HCT116 (cell line): ENCODE results near the gene CIZ1. TPM values are rescaled to one million over a fixed set of nuclear protein-coding genes. Genes with fewer than 3 reads are reported as not detected.

Experiments used
- ATAC-seq: fragments of 200-7000 bp; cut with Tn5 transposase; 2 replicates; pipeline ENCODE4 v1.9.1; 2020; ENCODE audit warnings: mild to moderate bottlenecking, moderate library complexity
- BruUV-seq: library from RNA; stranded (reverse); fragments of 400-500 nt; replicated peaks from 2 replicates; lab custom pipeline; 2021; lab: Mats Ljungman, UMichigan
- CTCF ChIA-PET: fragments of 300-600 bp; sonication (Branson Sonifier 250); formaldehyde crosslinking; loops from one replicate; lab custom pipeline; 2021; ENCODE audit warnings: antibody characterized with exemption; lab: Charles Lee
- POLR2A ChIA-PET: fragments of 300-600, 350-600 bp; sonication (Branson Sonifier 250); formaldehyde crosslinking; loops from one replicate; lab custom pipeline; 2021; ENCODE audit warnings: antibody characterized with exemption; lab: Charles Lee
- RAD21 ChIA-PET, 2 experiments: fragments of 300-600 bp; sonication (Branson Sonifier 250); formaldehyde crosslinking; loops; one replicate each; lab custom pipeline; 2023; ENCODE audit warnings: low total read pairs in 2 of 2; ENCODE audit not compliant: uncharacterized antibody in 2 of 2, unreplicated experiment in 2 of 2, low non-redundant PET in 1 of 2; lab: Charles Lee
- DNase-seq: peaks from one replicate; pipeline ENCODE4 v3.0.0-alpha.2; 2010; ENCODE audit warnings: low read depth, low spot score
- H2AFZ ChIP-seq: fragments of 200-600 bp; shearing (Covaris generic), sonication (generic); 2 replicates; pipeline ENCODE4 v1.6.1; 2017; ENCODE audit warnings: low read depth, mixed run types, mixed read lengths, antibody characterized with exemption, low read length; ENCODE audit not compliant: poor library complexity, severe bottlenecking
- H3K27ac ChIP-seq: 2 replicates; pipeline ENCODE4 v1.5.1; 2012; ENCODE audit warnings: low read depth, low read length
- H3K27me3 ChIP-seq: fragments of 200-600 bp; sonication (generic); 2 replicates; pipeline ENCODE4 v1.6.1; 2016; ENCODE audit warnings: mixed run types, low read length, mixed read lengths; ENCODE audit not compliant: insufficient read depth
- H3K36me3 ChIP-seq, 2 experiments: fragments of 200-500 bp in 1 of 2; fragments of 200-600 bp in 1 of 2; sonication (Bioruptor generic) in 1 of 2; sonication (generic) in 1 of 2; 2 replicates each; pipeline versions ENCODE4 v1.5.1 to v1.6.1; 2014 to 2016; ENCODE audit warnings: low read length in 2 of 2, inconsistent platforms in 1 of 2, mixed read lengths in 1 of 2, mixed run types in 1 of 2; ENCODE audit not compliant: insufficient read depth in 2 of 2, control insufficient read depth in 1 of 2
- H3K4me1 ChIP-seq, 2 experiments: fragments of 200-600 bp in 1 of 2; sonication (generic) in 1 of 2; 2 replicates each; pipeline versions ENCODE4 v1.5.1 to v1.6.1; 2012 to 2017; ENCODE audit warnings: low read length in 2 of 2, inconsistent platforms in 1 of 2, mild to moderate bottlenecking in 1 of 2, mixed read lengths in 1 of 2, mixed run types in 1 of 2, moderate library complexity in 1 of 2; ENCODE audit not compliant: insufficient read depth in 2 of 2, control insufficient read depth in 1 of 2
- H3K4me2 ChIP-seq: fragments of 200-600 bp; sonication (generic); 2 replicates; pipeline ENCODE4 v1.6.1; 2017; ENCODE audit warnings: mixed run types, low read length, mixed read lengths
- H3K4me3 ChIP-seq, 2 experiments: fragments of 200-600 bp in 1 of 2; sonication (generic) in 1 of 2; replicated peaks in 1 of 2; 2 replicates each; pipeline ENCODE4 v1.5.1; 2011 to 2016; ENCODE audit warnings: low read length in 2 of 2, control low read depth in 1 of 2, low read depth in 1 of 2, mild to moderate bottlenecking in 1 of 2, mixed read lengths in 1 of 2, mixed run types in 1 of 2
- H3K79me2 ChIP-seq: fragments of 200-600 bp; sonication (generic); 2 replicates; pipeline ENCODE4 v1.6.1; 2017; ENCODE audit warnings: mild to moderate bottlenecking, mixed run types, low read length, moderate library complexity, mixed read lengths; ENCODE audit not compliant: insufficient read depth
- H3K9ac ChIP-seq: fragments of 200-600 bp; sonication (generic); 2 replicates; pipeline ENCODE4 v1.6.1; 2016; ENCODE audit warnings: low read length, mixed read lengths
- H3K9me2 ChIP-seq: fragments of 200-600 bp; sonication (generic), shearing (Covaris generic); 2 replicates; pipeline ENCODE4 v1.6.1; 2017; ENCODE audit warnings: mixed run types, mild to moderate bottlenecking, moderate library complexity; ENCODE audit not compliant: insufficient read depth
- H3K9me3 ChIP-seq, 2 experiments: fragments of 200-500 bp in 1 of 2; fragments of 200-600 bp in 1 of 2; sonication (Bioruptor generic) in 1 of 2; sonication (generic) in 1 of 2; 2 replicates each; pipeline ENCODE4 v1.6.1; 2014 to 2017; ENCODE audit warnings: low read length in 2 of 2, mixed read lengths in 2 of 2, inconsistent platforms in 1 of 2, low read depth in 1 of 2, mild to moderate bottlenecking in 1 of 2, mixed run types in 1 of 2, moderate library complexity in 1 of 2; ENCODE audit not compliant: control insufficient read depth in 1 of 2, insufficient read depth in 1 of 2
- H4K20me1 ChIP-seq: fragments of 200-600 bp; sonication (generic), shearing (Covaris generic); 2 replicates; pipeline ENCODE4 v1.6.1; 2017; ENCODE audit warnings: mixed run types, mild to moderate bottlenecking, moderate library complexity; ENCODE audit not compliant: insufficient read depth
- ELF1 ChIP-seq: IDR thresholded peaks from 2 replicates; pipeline ENCODE4 v1.6.1; 2012; ENCODE audit warnings: low read depth, borderline replicate concordance
- EZH2 ChIP-seq: fragments of 200-600 bp; sonication (generic); IDR thresholded peaks from 2 replicates; pipeline ENCODE4 v1.6.1; 2017; ENCODE audit warnings: antibody characterized with exemption, mixed run types
- JUND ChIP-seq: IDR thresholded peaks from 2 replicates; pipeline ENCODE4 v1.6.1; 2012
- RAD21 ChIP-seq: IDR thresholded peaks from 2 replicates; pipeline ENCODE4 v1.6.1; 2012; ENCODE audit warnings: low read depth, mild to moderate bottlenecking
- SP1 ChIP-seq: IDR thresholded peaks from 2 replicates; pipeline ENCODE4 v1.6.1; 2012; ENCODE audit warnings: low read depth
- YY1 ChIP-seq: IDR thresholded peaks from 2 replicates; pipeline ENCODE4 v1.6.1; 2011; ENCODE audit warnings: low read length, low read depth, moderate library complexity, mild to moderate bottlenecking; ENCODE audit not compliant: insufficient replicate concordance; ENCODE audit errors: extremely low read depth
- intact Hi-C: fragments of 100-400 bp; cut with micrococcal nuclease; formaldehyde crosslinking; loops from 2 replicates; pipeline ENCODE4 v1.10.0; 2022
- total RNA-seq: library from RNA; stranded (reverse); gene quantifications from one replicate; pipeline ENCODE4 v1.2.1, GENCODE V29; 2021; ENCODE audit not compliant: unreplicated experiment
- TF ChIP-seq, protein P1 (sequence below): IDR thresholded peaks from 2 replicates; pipeline ENCODE4 v1.6.1; 2012; ENCODE audit warnings: low read depth
- TF ChIP-seq, protein P2 (sequence below): IDR thresholded peaks from 2 replicates; pipeline ENCODE4 v1.6.1; 2011; ENCODE audit warnings: mild to moderate bottlenecking, low read length, moderate library complexity; ENCODE audit not compliant: insufficient replicate concordance; ENCODE audit errors: extremely low read depth

Gene CIZ1
- total RNA-seq, 1 experiment from 2014 or later, result 144 TPM

DNA sequence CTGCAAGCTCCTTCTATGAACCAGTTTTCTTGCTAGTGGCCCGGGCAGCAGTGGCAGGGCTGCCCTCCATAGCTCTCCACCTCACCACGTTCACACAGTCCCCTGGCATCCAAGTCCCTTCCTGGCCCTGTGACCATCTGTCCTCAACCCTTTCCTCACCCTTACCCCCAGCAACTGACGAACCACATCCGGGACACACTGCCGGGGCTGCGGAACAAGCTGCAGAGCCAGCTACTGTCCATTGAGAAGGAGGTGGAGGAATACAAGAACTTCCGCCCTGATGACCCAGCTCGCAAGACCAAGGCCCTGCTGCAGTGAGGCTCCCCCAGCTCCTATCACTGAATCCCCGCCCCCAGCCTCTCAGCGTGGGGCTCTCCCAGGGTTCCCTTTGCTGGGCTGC is 30.7 kb upstream of the CIZ1 start (continued):
- TF ChIP-seq, protein P1, sequence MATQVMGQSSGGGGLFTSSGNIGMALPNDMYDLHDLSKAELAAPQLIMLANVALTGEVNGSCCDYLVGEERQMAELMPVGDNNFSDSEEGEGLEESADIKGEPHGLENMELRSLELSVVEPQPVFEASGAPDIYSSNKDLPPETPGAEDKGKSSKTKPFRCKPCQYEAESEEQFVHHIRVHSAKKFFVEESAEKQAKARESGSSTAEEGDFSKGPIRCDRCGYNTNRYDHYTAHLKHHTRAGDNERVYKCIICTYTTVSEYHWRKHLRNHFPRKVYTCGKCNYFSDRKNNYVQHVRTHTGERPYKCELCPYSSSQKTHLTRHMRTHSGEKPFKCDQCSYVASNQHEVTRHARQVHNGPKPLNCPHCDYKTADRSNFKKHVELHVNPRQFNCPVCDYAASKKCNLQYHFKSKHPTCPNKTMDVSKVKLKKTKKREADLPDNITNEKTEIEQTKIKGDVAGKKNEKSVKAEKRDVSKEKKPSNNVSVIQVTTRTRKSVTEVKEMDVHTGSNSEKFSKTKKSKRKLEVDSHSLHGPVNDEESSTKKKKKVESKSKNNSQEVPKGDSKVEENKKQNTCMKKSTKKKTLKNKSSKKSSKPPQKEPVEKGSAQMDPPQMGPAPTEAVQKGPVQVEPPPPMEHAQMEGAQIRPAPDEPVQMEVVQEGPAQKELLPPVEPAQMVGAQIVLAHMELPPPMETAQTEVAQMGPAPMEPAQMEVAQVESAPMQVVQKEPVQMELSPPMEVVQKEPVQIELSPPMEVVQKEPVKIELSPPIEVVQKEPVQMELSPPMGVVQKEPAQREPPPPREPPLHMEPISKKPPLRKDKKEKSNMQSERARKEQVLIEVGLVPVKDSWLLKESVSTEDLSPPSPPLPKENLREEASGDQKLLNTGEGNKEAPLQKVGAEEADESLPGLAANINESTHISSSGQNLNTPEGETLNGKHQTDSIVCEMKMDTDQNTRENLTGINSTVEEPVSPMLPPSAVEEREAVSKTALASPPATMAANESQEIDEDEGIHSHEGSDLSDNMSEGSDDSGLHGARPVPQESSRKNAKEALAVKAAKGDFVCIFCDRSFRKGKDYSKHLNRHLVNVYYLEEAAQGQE, result no peak
- TF ChIP-seq YY1 (no peak), SP1 (no peak)

DNA sequence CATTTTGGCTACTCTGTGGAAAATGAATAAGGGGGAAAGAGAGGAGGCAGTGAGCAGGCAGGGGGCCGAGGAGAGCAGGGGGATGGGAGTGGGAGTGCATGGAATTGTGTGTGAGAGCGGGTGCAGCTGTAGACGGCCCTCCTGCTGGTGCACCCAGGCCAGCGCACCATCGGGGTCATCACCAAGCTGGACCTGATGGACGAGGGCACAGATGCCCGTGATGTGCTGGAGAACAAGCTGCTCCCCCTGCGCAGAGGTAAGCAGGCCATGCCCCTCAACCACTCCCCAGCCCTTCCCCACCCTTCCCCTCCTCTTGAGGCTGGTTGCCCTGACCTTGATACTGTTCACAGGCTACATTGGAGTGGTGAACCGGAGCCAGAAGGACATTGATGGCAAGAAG is 28.5 kb upstream of the CIZ1 start:
- CTCF ChIA-PET, result no interaction called here
- intact Hi-C loops, result no loop called here

More for the DNA sequence above, 28.5 kb upstream of the CIZ1 start:
- H3K79me2 ChIP-seq, result no peaks in the 10 kb centered on the region
- no peak overlapping the region for H2AFZ ChIP-seq
- no peak overlapping the region for H3K9ac ChIP-seq
- BruUV-seq, result no TSS peak
- H3K9me3 ChIP-seq, result no peaks in the 10 kb centered on the region
- DNase-seq (no peak), ATAC-seq (no peak)
- H3K9me2 ChIP-seq, result no peaks in the 10 kb centered on the region
- H3K4me2 ChIP-seq, result no peak overlapping the region
- no peak overlapping the region for H3K4me3 ChIP-seq
- no peaks in the 10 kb centered on the region for H3K27me3 ChIP-seq
- H3K36me3 ChIP-seq, result no peaks in the 10 kb centered on the region
- H3K27ac ChIP-seq, result no peak overlapping the region
- H4K20me1 ChIP-seq, result no peaks in the 10 kb centered on the region
- ChIA-PET POLR2A (no interaction called here), RAD21 (no interaction called here)
- peaks cover 11 to 31% of the 10 kb centered on the region in 2 experiments for H3K4me1 ChIP-seq
- TF ChIP-seq, protein P2, sequence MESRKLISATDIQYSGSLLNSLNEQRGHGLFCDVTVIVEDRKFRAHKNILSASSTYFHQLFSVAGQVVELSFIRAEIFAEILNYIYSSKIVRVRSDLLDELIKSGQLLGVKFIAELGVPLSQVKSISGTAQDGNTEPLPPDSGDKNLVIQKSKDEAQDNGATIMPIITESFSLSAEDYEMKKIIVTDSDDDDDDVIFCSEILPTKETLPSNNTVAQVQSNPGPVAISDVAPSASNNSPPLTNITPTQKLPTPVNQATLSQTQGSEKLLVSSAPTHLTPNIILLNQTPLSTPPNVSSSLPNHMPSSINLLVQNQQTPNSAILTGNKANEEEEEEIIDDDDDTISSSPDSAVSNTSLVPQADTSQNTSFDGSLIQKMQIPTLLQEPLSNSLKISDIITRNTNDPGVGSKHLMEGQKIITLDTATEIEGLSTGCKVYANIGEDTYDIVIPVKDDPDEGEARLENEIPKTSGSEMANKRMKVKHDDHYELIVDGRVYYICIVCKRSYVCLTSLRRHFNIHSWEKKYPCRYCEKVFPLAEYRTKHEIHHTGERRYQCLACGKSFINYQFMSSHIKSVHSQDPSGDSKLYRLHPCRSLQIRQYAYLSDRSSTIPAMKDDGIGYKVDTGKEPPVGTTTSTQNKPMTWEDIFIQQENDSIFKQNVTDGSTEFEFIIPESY, result no peak
- TF ChIP-seq ELF1 (no peak), RAD21 (no peak), SP1 (no peak), JUND (no peak), EZH2 (no peak)
